GM12878 (cell line): Measurements from ENCODE around the gene MND1.

ENCODE experiments used
- GABPA ChIP-seq: IDR thresholded peaks from 2 replicates; pipeline ENCODE4 v1.6.1; 2014; ENCODE audit warnings: antibody characterized with exemption, low read depth, mild to moderate bottlenecking, inconsistent platforms
- NFYB ChIP-seq: IDR thresholded peaks from 2 replicates; pipeline ENCODE4 v1.6.1; 2011; ENCODE audit warnings: low read depth, mild to moderate bottlenecking, low read length, improper control_type of control experiment, moderate library complexity; ENCODE audit not compliant: insufficient read depth
- POLR2A ChIP-seq: IDR thresholded peaks from 2 replicates; pipeline ENCODE4 v1.6.1; 2011; ENCODE audit warnings: low read depth, mild to moderate bottlenecking, low read length
- POLR2AphosphoS5 ChIP-seq: IDR thresholded peaks from 2 replicates; pipeline ENCODE4 v1.6.1; 2011; ENCODE audit warnings: mild to moderate bottlenecking, low read length, inconsistent platforms
- RAD21 ChIP-seq: IDR thresholded peaks from 2 replicates; pipeline ENCODE4 v1.6.1; 2011; ENCODE audit warnings: mild to moderate bottlenecking, low read depth, low read length, moderate library complexity; ENCODE audit not compliant: insufficient read depth
- SREBF2 ChIP-seq: IDR thresholded peaks from 2 replicates; pipeline ENCODE4 v1.6.1; 2012; ENCODE audit warnings: mild to moderate bottlenecking, low read length
- TF ChIP-seq, protein P1 (sequence below), 3 experiments: IDR thresholded peaks in 2 of 3; conservative IDR thresholded peaks in 1 of 3; 2 replicates each; pipeline ENCODE4 v1.5.1; 2011; ENCODE audit warnings: low read depth in 3 of 3, low read length in 3 of 3, mild to moderate bottlenecking in 3 of 3, control low read depth in 2 of 3, moderate library complexity in 2 of 3, inconsistent platforms in 1 of 3, mixed read lengths in 1 of 3; ENCODE audit not compliant: control insufficient read depth in 2 of 3, insufficient read depth in 1 of 3; ENCODE audit errors: extremely low read depth in 1 of 3

DNA sequence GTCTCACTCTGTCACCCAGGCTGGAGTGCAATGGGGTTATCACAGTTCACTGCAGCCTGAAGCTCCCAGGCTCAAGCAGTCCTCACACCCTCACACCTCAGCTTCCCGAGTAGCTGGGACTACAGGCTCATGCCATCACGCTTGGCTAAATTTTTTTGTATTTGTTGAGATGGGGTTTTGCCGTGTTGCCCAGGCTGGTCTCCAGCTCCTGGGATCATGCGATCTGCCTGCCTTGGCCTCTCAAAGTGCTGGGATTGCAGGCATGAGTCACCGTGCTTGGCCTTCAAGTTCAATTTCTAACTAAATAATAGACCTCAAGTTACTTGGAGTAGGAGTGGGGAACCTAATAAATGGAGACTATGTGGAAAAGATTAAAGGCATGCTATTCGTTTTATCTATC is 48.9 kb downstream of the MND1 start:
- TF ChIP-seq POLR2AphosphoS5 (no peak), POLR2A (no peak), RAD21 (no peak), NFYB (no peak), SREBF2 (no peak), GABPA (no peak)
- TF ChIP-seq, protein P1, sequence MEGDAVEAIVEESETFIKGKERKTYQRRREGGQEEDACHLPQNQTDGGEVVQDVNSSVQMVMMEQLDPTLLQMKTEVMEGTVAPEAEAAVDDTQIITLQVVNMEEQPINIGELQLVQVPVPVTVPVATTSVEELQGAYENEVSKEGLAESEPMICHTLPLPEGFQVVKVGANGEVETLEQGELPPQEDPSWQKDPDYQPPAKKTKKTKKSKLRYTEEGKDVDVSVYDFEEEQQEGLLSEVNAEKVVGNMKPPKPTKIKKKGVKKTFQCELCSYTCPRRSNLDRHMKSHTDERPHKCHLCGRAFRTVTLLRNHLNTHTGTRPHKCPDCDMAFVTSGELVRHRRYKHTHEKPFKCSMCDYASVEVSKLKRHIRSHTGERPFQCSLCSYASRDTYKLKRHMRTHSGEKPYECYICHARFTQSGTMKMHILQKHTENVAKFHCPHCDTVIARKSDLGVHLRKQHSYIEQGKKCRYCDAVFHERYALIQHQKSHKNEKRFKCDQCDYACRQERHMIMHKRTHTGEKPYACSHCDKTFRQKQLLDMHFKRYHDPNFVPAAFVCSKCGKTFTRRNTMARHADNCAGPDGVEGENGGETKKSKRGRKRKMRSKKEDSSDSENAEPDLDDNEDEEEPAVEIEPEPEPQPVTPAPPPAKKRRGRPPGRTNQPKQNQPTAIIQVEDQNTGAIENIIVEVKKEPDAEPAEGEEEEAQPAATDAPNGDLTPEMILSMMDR (IDR thresholded peaks at IDR 0.05 in 2 of 3, conservative IDR thresholded peaks at IDR 0.05 in 1 of 3; ENCODE audit: control insufficient read depth in 2 of 3, extremely low read depth in 1 of 3, insufficient read depth in 1 of 3, low read depth in 3 of 3, low read length in 3 of 3), result no peak
